ENCODE results near the gene SPIB.
"Not testable (repeated sequence)": the region's sequence is repeated elsewhere in the genome, so short reads cannot be mapped to it uniquely, and the experiment has no call there.

Gene SPIB

DNA sequence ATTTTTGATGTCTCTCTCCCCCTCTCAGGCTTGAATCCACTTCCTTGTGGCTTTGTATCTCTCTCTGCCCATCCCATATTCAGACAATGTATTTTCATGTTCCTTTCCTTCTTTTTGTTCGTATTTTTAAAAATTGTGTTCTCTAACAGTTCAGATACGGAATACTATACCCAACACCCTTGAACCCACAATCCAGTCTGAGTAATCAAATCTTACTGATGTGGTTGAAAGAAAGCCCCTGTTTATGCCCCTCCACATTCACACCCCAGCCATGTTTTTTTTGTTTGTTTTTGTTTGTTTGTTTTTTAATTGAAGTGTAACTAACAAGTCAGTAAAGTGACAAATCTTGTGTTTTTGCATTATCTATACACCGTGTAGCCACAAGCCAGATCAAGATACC is 1.4 kb downstream of the SPIB start:
- DNase-seq = no peak

DNA sequence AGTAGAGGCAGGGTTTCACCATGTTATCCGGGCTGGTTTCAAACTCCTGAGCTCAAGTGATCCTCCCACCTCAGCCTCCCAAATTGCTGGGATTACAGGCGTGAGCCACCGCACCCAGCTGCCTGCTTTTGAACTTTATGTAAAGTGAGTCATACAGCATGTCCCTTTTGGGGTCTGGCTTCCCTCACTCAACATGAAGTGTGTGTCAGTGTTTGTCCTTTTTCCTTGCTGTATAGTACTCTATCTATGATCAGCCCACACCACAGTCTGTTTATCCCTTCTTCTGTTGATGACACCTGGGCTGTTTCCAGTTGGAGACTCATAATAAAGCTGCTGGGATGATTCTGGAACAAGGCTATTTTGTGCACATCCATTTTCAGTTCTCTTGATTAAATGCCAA is 2.1 kb downstream of the SPIB start:
- DNase-seq = no peak

- DNase-seq = no peak
Observed at GRCh38 chr19:50422397-50423278, 3.9 kb downstream of the SPIB start.

DNA sequence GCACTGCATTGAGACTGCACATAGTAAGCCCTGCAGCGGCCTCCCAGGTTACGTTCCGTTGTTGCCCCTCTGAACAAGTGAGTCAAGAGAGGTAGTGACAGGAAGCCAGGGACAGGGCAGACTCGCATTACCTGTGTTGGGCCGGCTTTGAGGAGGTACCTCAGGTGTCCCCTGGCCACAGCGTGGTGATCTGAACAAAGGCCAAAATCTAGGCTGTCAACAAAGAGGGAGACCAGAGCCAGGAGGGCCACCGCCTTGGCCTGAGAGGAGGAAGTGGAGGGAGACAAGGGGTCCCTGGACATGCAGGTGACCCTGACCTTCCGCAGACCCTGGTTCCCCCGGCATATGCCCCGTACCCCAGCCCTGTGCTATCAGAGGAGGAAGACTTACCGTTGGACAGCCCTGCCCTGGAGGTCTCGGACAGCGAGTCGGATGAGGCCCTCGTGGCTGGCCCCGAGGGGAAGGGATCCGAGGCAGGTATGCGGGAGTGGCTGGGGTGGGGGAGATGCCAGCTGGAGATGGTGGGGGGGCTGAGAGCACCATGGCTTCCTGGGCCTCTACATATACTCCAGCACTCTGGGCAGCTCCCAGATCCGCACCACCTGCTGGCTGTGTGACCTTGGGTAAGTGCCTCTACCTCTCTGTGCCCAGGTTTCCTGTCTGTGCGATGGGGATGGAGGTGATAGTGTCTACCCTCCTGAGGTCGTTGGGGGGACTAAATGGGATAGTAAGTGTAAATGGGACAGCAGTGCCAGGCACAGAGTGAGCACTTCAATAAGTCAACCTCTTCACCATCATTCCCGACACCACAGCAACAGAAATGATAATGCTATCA is 4.8 kb downstream of the SPIB start:
- no peak for DNase-seq

- DNase-seq = no peak
Observed at GRCh38 chr19:50425581-50425980, 6.8 kb downstream of the SPIB start.

DNA sequence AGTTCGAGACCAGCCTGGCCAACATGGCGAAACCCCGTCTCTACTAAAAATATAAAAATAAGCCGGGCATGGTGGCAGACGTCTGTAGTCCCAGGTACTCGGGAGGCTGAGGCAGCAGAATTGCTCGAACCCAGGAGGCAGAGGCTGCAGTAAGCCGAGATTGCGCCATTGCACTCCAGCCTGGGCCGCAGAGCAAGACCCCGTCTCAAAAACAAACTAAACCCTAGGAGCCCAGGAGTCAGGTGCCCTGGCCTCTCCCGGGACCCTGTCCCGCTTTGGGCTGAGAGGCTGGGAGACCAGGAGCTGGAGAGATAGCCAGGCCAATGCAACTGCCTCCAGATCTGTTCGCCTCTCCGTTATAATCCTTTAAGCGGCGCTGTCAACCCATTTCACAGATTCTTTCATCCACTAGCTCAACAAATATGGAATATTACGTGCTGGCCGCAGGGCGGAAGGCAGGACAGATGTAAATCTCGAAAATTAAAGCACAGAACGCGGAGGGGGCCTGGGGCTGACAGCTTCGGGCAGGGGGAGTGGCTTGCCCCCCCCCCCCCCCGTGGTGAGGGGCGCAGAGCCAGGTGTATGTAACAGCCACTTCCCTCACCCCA is 8.7 kb downstream of the SPIB start:
- DNase-seq = no peak

DNA sequence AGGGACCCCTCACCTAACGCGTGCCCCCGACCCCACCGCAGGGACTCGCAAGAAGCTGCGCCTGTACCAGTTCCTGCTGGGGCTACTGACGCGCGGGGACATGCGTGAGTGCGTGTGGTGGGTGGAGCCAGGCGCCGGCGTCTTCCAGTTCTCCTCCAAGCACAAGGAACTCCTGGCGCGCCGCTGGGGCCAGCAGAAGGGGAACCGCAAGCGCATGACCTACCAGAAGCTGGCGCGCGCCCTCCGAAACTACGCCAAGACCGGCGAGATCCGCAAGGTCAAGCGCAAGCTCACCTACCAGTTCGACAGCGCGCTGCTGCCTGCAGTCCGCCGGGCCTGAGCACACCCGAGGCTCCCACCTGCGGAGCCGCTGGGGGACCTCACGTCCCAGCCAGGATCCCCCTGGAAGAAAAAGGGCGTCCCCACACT is 9.3 kb downstream of the SPIB start:
- no peak for DNase-seq

DNA sequence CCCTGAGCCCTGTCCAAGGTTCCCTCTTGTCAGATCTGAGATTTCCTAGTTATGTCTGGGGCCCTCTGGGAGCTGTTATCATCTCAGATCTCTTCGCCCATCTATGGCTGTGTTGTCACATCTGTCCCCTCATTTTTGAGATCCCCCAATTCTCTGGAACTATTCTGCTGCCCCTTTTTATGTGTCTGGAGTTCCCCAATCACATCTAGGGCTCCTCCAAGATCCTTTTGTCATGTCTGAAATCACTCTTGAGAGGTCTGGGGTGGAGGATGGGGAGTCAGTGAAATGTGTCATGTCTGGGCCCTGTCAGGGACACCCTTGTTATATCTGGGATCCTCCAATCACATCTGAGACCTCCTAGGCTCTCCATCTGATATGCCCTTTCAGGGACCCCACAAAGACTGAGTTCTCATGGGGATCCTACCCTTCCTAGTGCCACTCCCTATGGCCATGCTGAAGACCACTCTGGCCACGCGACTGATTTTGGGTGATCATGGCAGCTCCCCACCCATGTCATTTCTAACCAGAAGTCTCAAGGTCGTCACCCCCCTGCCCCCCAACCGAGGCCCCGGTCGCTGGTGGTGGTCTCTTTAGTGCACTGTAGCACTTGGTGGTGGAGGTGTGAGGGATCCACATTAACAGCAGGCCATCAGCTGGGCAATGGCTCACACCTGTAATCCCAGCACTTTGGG is 10.2 kb downstream of the SPIB start:
- DNase-seq = no peak

DNA sequence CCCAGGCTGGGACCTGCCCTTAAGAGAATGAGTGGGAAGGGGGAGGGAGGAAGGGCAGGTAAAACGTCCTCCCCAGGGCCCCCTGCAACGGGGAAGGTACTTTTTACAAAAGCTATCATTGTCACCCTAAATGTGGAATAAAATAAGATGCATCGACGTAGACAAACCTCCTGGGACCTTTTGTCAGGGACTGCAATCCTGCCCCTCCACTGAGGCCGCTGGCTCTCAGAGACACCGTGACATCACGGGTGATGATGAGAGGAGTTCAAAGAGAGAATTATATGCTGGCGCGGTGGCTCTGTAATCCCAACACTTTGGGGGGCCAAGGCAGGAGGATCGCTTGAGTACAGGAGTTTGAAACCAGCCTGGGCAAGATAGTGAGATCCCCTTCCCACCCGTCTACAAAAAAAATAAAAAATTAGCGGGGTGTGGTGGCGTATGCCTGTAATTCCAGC is 12.2 kb downstream of the SPIB start:
- no peak for DNase-seq

GRCh38 chr19:50431343-50432220 is 12.8 kb downstream of the SPIB start:
- DNase-seq = peak; percentile 78

DNA sequence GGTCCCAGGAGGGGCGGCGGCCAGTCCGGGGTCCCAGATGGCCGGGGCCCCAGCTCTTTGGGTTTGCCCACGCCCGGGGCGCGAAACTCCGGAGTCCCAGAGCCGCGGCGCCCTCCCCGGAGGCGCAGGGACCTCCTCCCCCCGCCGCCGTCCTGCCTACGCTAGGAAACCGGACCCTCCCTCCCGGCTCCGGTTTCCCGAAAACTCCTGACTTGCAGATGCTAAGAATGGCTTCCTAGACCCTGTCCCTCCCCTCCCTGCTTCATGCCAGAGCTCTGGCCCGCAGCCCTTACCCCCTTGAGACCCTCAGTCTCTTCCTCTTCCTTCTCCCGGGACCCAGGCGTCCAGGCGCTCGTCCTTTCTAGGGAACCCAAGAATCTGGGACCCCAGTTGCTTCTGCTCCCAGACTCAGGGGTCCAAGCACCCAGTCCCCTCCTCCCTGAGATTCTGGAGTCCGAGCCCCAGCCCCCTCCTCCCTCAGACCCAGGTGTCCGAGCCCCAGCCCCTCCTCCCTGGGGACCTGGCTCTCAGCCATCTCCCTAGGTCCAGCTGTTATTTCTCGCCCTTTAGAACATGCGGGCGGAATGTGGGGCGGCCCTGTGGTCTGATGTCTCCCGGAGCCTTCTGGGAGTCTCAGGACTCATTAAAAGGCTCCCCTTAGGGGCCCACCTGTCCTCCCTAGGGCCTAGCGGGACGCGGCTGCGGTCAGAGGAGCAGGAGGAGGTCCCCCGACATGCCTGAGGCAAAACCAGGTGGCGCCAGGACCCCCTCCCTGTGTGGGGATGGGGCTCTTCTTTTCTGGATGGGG is 13.7 kb downstream of the SPIB start, which contains the start of gene MYBPC2:
Gene MYBPC2 (plus strand): TSS at position 672 of the 808 bp plus-strand sequence. CDS start 62 bp downstream, at position 734.
- peak; percentile 11 for DNase-seq

DNA sequence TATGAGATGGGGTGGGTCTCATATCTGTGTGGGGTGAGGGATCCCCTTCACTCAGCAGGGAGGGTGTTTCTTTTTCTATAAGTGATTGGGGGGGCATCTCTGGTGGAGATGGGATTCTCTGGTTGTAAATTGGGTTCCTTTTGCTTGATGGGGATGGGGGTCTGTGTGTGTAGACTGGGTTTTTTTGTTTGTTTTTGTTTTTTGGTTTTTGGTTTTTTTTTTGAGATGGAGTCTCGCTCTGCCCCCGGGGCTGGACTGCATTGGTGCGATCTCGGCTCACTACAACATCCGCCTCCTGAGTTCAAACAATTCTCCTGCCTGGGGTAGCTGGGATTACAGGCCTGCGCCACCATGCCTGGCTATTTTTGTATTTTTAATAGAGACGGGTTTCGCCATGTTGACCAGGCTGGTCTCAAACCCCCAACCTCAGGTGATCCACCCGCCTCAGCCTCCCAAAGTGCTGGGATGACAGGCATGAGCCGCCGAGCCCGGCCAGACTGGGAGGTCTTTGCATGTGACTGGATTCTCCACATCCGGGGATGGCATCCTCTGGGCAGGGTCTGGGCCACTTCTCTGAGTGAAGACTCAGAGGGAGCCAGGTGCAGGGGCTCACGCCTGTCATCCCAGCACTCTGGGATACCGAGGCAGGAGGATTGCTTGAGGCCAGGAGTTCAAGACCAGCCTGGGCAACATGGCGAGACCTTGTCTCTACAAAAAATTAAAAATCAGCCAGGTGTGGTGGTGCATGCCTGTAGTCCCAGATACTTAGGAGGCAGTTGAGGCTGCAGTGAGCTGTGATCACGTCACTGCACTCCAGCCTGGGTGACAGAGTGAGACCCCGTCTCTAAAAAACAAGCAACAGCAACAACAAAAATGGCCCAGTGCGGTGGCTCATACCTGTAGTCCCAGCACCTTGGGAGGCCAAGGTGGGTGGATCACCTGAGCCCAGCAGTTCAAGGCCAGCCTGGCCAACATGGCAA is 14.8 kb downstream of the SPIB start:
- no peak for DNase-seq

GRCh38 chr19:50434525-50434924 is 15.8 kb downstream of the SPIB start:
- DNase-seq = no peak

DNA sequence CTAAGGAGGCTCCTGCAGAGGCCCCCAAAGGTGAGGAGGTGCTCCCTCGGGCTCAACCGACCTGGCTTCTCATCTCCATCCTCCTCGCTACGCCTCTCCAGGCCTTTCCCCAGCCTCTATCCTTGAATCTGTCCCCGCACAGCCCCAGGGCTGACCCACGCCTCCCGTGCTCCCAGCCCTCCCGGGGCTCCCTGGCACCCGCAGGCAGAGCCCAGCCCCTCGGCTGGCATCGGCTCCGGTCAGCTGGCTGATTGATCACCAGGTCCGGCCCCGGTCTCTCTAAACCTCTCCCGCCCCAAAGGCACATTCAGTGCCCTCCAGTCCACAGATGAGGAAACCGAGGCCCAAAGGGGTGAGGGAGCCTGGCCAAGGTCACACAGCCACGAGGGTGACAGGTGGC is 16.5 kb downstream of the SPIB start:
- no peak for DNase-seq

- DNase-seq = no peak
Observed at GRCh38 chr19:50435627-50436026, 16.9 kb downstream of the SPIB start.

- no peak for DNase-seq
Observed at GRCh38 chr19:50437862-50438449, 19.2 kb downstream of the SPIB start.

DNA sequence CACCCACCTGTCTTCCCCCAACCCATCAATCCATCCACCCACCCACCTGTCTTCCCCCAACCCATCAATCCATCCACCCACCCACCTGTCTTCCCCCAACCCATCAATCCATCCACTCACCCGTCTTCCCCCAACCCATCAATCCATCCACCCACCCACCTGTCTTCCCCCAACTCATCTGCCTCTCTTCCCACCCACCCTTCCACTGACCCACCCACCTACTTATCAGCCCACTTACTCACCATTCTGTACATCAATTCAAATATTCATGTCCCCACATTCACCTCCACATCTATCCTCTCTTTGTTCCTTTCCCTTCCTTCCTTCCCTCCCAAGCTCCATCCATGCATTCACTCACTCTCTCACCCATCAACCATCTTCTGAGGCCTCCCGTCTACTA is 20.4 kb downstream of the SPIB start:
- DNase-seq = not testable (repeated sequence)

- no peak for DNase-seq
Observed at GRCh38 chr19:50444059-50444458, 25.3 kb downstream of the SPIB start.

DNA sequence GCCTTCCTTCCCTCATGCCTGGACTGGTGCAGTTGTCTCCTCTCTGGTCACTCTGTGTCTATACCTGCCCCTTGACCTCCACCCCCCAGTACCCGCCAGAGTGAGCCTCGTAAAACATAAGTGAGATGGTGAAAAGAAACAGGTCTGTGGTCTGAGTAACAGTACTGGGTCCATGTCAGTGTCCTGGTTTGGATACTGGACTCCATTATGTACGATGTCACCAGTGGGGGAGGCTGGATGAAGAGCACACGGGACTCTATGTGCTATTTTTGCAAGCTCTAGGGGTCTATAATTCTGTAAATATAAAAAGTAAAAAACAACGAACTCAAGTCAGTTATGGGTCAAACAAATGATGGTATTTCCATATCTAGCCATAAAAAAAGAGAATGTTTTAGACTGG is 28.3 kb downstream of the SPIB start:
- DNase-seq = no peak

Data from NCI-H748 treated with DMSO at 0.1 percent for 48 hours (cell line).